MCF 10A (cell line): ENCODE data around the gene GCDH. TPM values are rescaled to one million over a fixed set of nuclear protein-coding genes. Genes with fewer than 3 reads are reported as not detected.
"Not testable (repeated sequence)": the region's sequence is repeated elsewhere in the genome, so short reads cannot be mapped to it uniquely, and the experiment has no call there.

ENCODE experiments used
- BruUV-seq: library from RNA; stranded (reverse); fragments of 400-500 nt; replicated peaks from 2 replicates; lab custom pipeline; 2021; lab: Mats Ljungman, UMichigan
- CTCF ChIA-PET: fragments of 300-600 bp; sonication (Branson Sonifier 250); formaldehyde crosslinking; extraction: SDS; loops from one replicate; lab custom pipeline; 2021; ENCODE audit warnings: antibody characterized with exemption, inconsistent platforms; lab: Yijun Ruan, JAX
- POLR2A ChIA-PET: fragments of 300-600, 350-650 bp; sonication (Branson Sonifier 250); formaldehyde crosslinking; extraction: SDS; loops from one replicate; lab custom pipeline; 2020; ENCODE audit warnings: antibody characterized with exemption, inconsistent platforms; lab: Yijun Ruan, JAX
- DNase-seq: peaks from one replicate; pipeline ENCODE4 v3.0.0-alpha.2; 2018; ENCODE audit not compliant: unreplicated experiment
- H3K27ac Mint-ChIP-seq: one replicate; pipeline ENCODE4 v1.8.0; 2022; ENCODE audit warnings: mild to moderate bottlenecking, low read depth, mixed read lengths; ENCODE audit not compliant: unreplicated experiment
- H3K27me3 Mint-ChIP-seq: one replicate; pipeline ENCODE4 v1.8.0; 2022; ENCODE audit warnings: mixed read lengths; ENCODE audit not compliant: insufficient read depth, unreplicated experiment
- H3K36me3 Mint-ChIP-seq: one replicate; pipeline ENCODE4 v1.8.0; 2022; ENCODE audit warnings: mild to moderate bottlenecking, moderate library complexity, mixed read lengths; ENCODE audit not compliant: insufficient read depth, unreplicated experiment
- H3K4me1 Mint-ChIP-seq: one replicate; pipeline ENCODE4 v1.8.0; 2022; ENCODE audit warnings: mixed read lengths; ENCODE audit not compliant: insufficient read depth, unreplicated experiment
- H3K4me3 Mint-ChIP-seq: one replicate; pipeline ENCODE4 v1.8.0; 2022; ENCODE audit warnings: mild to moderate bottlenecking, moderate library complexity, mixed read lengths; ENCODE audit not compliant: unreplicated experiment
- H3K9me3 Mint-ChIP-seq: one replicate; pipeline ENCODE4 v1.8.0; 2022; ENCODE audit warnings: mixed read lengths; ENCODE audit not compliant: unreplicated experiment
- CTCF ChIP-seq: fragments of 200-600 bp; IDR thresholded peaks from one replicate; pipeline ENCODE4 v1.8.0; 2022; ENCODE audit warnings: antibody characterized with exemption, mild to moderate bottlenecking; ENCODE audit not compliant: unreplicated experiment
- intact Hi-C: fragments of 100-400 bp; cut with micrococcal nuclease; formaldehyde crosslinking; loops from 2 replicates; pipeline ENCODE4 v1.14.1; 2022
- total RNA-seq: library from RNA; stranded (reverse); gene quantifications from 2 replicates; pipeline ENCODE4 v1.2.3, GENCODE V29; 2022

The GCDH gene
- total RNA-seq, 1 experiment from 2014 or later, result 38.0 TPM

- intact Hi-C loops, result no loop called here
- no peak for DNase-seq
- Mint-ChIP-seq H3K4me3 (no peak overlapping the region), H3K27me3 (no peaks in the 10 kb centered on the region), H3K27ac (no peak overlapping the region), H3K9me3 (no peaks in the 10 kb centered on the region), H3K36me3 (peaks cover 6% of the 10 kb centered on the region), H3K4me1 (peaks cover 16% of the 10 kb centered on the region)
- CTCF ChIA-PET, result interaction anchor here (1.2 to 1.4 kb wide), 2 partner anchors 40 to 111 kb away, joined by 5 to 7 read pairs; no protein-coding TSS in a partner anchor
- POLR2A ChIA-PET, result interaction anchor here (0.6 kb wide), 1 partner anchor 95 kb away, joined by 4 read pairs; no protein-coding TSS in a partner anchor
- no peak for TF ChIP-seq CTCF
- no TSS peak for BruUV-seq
Measured at GRCh38 chr19:12888006-12888603, 2.9 kb upstream of the GCDH start.

- DNase-seq, H3K9me3 Mint-ChIP-seq, BruUV-seq, intact Hi-C loops, H3K27me3 Mint-ChIP-seq: not testable (repeated sequence)
- peaks cover 16% of the 10 kb centered on the region for H3K4me1 Mint-ChIP-seq
- H3K4me3 Mint-ChIP-seq, result peak overlapping the region; percentile 99
- CTCF ChIA-PET, result interaction anchor here (0.6 to 2.3 kb wide), 8 partner anchors 13 to 167 kb away, joined by 3 to 11 read pairs (median 4); no protein-coding TSS in a partner anchor
- peak overlapping the region; percentile 69 for H3K27ac Mint-ChIP-seq
- peaks cover 21% of the 10 kb centered on the region for H3K36me3 Mint-ChIP-seq
- POLR2A ChIA-PET, result interaction anchor here (0.6 to 2.3 kb wide), 24 partner anchors 9 to 1201 kb away, joined by 3 to 37 read pairs (median 4); partner anchors contain the start of genes DNASE2, FARSA, PRDX2 and RAD23A
Measured at GRCh38 chr19:12890299-12890786, 617 bp upstream of the GCDH start.

GRCh38 chr19:12891553-12892021 is 627 bp downstream of the GCDH start:
- TF ChIP-seq CTCF, result no peak
- ChIA-PET POLR2A (interaction anchor here (0.6 to 2.3 kb wide), 18 partner anchors 9 to 281 kb away, joined by 3 to 37 read pairs (median 4); partner anchors contain the start of genes DNASE2, FARSA, PRDX2 and RAD23A), CTCF (interaction anchor here (0.7 to 2.3 kb wide), 3 partner anchors 74 to 140 kb away, joined by 3 to 11 read pairs (median 3); partner anchors contain the start of gene BEST2)
- intact Hi-C loops, result no loop called here
- DNase-seq, result no peak
- Mint-ChIP-seq H3K27ac (peak overlapping the region; percentile 69), H3K4me1 (peaks cover 16% of the 10 kb centered on the region), H3K4me3 (peak overlapping the region; percentile 99), H3K36me3 (peaks cover 23% of the 10 kb centered on the region), H3K9me3 (no peaks in the 10 kb centered on the region), H3K27me3 (no peaks in the 10 kb centered on the region)
- TSS peak; percentile 55 for BruUV-seq

GRCh38 chr19:12893582-12893981 is 2.6 kb downstream of the GCDH start:
- Mint-ChIP-seq H3K9me3 (no peaks in the 10 kb centered on the region), H3K36me3 (peaks cover 23% of the 10 kb centered on the region), H3K27ac (no peak overlapping the region), H3K27me3 (no peaks in the 10 kb centered on the region), H3K4me3 (peak overlapping the region; percentile 36), H3K4me1 (peaks cover 16% of the 10 kb centered on the region)
- DNase-seq, result no peak
- TF ChIP-seq CTCF, result no peak
- intact Hi-C loops, result no loop called here
- ChIA-PET CTCF (interaction anchor here (0.6 to 0.7 kb wide), 2 partner anchors 46 to 201 kb away, joined by 3 to 6 read pairs; no protein-coding TSS in a partner anchor), POLR2A (no interaction called here)
- BruUV-seq, result no TSS peak
